OCI-LY3 (cell line): ENCODE measurements around the gene MINDY3.
"Not testable (repeated sequence)": the region's sequence is repeated elsewhere in the genome, so short reads cannot be mapped to it uniquely, and the experiment has no call there.

Experiments used
- EZH2phosphoT487 ChIP-seq: fragments of 200-600 bp; shearing (Covaris generic); IDR thresholded peaks from 2 replicates; pipeline ENCODE4 v1.6.1; 2018; ENCODE audit warnings: antibody characterized with exemption, mixed run types, low read depth
- TF ChIP-seq, protein P1 (sequence below): fragments of 200-600, 300-600 bp; sonication (generic); IDR thresholded peaks from 2 replicates; pipeline ENCODE4 v1.5.1; 2014; ENCODE audit warnings: antibody characterized with exemption, low read length, low read depth

DNA sequence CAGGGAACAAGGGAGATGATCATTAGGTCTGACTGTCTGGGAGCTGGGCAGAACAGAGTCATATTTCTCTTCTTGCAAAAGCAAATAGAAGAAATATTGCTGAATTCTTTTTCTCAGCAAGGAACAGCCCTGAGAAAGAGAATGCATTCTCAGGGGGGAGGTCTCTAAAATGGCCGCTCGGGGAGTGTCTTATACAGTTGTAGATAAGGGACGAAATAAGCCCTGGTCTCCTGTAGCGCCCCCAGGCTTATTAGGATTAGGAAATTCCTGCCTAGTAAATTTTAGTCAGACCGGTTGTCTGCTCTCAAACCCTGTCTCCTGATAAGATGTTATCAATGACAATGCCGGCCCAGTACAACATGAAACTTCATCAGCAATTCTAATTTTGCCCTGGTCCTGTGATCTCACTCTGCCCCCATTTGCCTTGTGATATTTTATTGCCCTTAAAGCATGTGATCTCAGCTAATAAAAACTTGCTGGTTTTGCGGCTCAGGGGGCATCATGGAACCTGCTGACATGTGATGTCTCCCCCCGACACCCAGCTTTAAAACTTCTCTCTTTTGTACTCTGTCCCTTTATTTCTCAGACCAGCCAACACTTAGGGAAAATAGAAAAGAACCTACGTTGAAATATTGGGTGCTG, 9.8 kb downstream of the MINDY3 start:
- TF ChIP-seq, protein P1, sequence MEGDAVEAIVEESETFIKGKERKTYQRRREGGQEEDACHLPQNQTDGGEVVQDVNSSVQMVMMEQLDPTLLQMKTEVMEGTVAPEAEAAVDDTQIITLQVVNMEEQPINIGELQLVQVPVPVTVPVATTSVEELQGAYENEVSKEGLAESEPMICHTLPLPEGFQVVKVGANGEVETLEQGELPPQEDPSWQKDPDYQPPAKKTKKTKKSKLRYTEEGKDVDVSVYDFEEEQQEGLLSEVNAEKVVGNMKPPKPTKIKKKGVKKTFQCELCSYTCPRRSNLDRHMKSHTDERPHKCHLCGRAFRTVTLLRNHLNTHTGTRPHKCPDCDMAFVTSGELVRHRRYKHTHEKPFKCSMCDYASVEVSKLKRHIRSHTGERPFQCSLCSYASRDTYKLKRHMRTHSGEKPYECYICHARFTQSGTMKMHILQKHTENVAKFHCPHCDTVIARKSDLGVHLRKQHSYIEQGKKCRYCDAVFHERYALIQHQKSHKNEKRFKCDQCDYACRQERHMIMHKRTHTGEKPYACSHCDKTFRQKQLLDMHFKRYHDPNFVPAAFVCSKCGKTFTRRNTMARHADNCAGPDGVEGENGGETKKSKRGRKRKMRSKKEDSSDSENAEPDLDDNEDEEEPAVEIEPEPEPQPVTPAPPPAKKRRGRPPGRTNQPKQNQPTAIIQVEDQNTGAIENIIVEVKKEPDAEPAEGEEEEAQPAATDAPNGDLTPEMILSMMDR, result not testable (repeated sequence)
- not testable (repeated sequence) for TF ChIP-seq EZH2phosphoT487
